Measurements from ENCODE around the gene EVA1B.

EVA1B gene

GRCh38 chr1:36322786-36323635 is 434 bp downstream of the EVA1B start:
- Histone ChIP-seq H3K4me3 (replicated peaks; ENCODE audit: insufficient read depth, low read length) (peak overlapping the region; percentile 52), H3K27ac (replicated peaks) (no peak overlapping the region), H3K27me3 (ENCODE audit: insufficient read depth, poor library complexity, severe bottlenecking) (peaks cover 9% of the 10 kb centered on the region)
- DNase-seq (ENCODE audit: low read depth in 1 of 2, low spot score in 1 of 2) = no peak
- TF ChIP-seq, protein P1, sequence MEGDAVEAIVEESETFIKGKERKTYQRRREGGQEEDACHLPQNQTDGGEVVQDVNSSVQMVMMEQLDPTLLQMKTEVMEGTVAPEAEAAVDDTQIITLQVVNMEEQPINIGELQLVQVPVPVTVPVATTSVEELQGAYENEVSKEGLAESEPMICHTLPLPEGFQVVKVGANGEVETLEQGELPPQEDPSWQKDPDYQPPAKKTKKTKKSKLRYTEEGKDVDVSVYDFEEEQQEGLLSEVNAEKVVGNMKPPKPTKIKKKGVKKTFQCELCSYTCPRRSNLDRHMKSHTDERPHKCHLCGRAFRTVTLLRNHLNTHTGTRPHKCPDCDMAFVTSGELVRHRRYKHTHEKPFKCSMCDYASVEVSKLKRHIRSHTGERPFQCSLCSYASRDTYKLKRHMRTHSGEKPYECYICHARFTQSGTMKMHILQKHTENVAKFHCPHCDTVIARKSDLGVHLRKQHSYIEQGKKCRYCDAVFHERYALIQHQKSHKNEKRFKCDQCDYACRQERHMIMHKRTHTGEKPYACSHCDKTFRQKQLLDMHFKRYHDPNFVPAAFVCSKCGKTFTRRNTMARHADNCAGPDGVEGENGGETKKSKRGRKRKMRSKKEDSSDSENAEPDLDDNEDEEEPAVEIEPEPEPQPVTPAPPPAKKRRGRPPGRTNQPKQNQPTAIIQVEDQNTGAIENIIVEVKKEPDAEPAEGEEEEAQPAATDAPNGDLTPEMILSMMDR (IDR thresholded peaks at IDR 0.05; ENCODE audit: insufficient read depth, low read length) = no peak
- TF ChIP-seq, protein P2, sequence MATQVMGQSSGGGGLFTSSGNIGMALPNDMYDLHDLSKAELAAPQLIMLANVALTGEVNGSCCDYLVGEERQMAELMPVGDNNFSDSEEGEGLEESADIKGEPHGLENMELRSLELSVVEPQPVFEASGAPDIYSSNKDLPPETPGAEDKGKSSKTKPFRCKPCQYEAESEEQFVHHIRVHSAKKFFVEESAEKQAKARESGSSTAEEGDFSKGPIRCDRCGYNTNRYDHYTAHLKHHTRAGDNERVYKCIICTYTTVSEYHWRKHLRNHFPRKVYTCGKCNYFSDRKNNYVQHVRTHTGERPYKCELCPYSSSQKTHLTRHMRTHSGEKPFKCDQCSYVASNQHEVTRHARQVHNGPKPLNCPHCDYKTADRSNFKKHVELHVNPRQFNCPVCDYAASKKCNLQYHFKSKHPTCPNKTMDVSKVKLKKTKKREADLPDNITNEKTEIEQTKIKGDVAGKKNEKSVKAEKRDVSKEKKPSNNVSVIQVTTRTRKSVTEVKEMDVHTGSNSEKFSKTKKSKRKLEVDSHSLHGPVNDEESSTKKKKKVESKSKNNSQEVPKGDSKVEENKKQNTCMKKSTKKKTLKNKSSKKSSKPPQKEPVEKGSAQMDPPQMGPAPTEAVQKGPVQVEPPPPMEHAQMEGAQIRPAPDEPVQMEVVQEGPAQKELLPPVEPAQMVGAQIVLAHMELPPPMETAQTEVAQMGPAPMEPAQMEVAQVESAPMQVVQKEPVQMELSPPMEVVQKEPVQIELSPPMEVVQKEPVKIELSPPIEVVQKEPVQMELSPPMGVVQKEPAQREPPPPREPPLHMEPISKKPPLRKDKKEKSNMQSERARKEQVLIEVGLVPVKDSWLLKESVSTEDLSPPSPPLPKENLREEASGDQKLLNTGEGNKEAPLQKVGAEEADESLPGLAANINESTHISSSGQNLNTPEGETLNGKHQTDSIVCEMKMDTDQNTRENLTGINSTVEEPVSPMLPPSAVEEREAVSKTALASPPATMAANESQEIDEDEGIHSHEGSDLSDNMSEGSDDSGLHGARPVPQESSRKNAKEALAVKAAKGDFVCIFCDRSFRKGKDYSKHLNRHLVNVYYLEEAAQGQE (IDR thresholded peaks at IDR 0.05; ENCODE audit: insufficient replicate concordance, low read depth) = no peak
- TF ChIP-seq GABPA (IDR thresholded peaks at IDR 0.05; ENCODE audit: low read depth) = no peak
- TF ChIP-seq SPI1 (IDR thresholded peaks at IDR 0.05; ENCODE audit: borderline replicate concordance, low read depth) = no peak
- no peak for TF ChIP-seq POLR2AphosphoS5 (IDR thresholded peaks at IDR 0.05; ENCODE audit: low read depth)

DNA sequence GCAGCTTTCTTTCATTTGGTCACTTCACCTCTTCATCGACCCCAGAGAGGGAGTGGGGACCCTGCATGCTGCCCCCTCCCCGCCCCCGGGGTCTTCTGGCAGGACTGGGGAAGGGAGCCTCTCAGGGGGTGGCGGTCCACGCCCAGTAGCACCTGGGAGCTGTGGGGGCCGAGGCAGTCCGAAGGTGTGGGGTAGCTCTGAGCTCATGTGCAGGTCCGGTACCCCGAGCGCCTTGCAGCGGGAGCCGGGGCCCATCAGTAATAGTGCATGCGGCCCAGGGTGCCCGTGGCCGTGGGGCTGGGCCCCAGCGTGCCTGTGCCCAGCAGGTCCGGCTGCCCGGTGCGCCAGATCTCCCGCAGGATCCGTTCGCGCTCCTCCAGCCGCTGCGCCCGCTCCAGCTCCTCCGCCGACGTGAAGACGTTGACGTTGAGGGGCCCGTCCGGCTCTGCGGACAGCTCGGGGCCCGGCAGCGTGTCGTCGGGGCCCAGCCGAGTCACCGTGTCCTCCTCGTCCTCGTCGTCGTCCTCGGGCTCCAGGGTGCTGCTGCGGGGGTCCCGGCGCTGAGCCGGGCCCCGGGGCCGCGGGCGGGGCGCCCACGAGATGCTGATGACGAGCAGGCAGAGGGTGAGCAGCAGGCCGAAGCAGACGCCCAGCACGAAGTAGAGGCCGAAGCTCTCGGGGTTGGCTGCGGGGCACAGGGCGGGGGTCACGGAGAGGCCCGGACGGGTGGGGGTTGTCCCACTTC is 1.2 kb downstream of the EVA1B start:
- no peak for DNase-seq (ENCODE audit: low read depth in 1 of 2, low spot score in 1 of 2)
- H3K4me3 ChIP-seq (replicated peaks; ENCODE audit: insufficient read depth, low read length) = no peak overlapping the region

More for the DNA sequence above, 1.2 kb downstream of the EVA1B start:
- peaks cover 9% of the 10 kb centered on the region for H3K27me3 ChIP-seq (ENCODE audit: insufficient read depth, poor library complexity, severe bottlenecking)
- no peak for TF ChIP-seq POLR2AphosphoS5 (IDR thresholded peaks at IDR 0.05; ENCODE audit: low read depth)
- TF ChIP-seq SPI1 (IDR thresholded peaks at IDR 0.05; ENCODE audit: borderline replicate concordance, low read depth) = no peak
- no peak for TF ChIP-seq GABPA (IDR thresholded peaks at IDR 0.05; ENCODE audit: low read depth)
- TF ChIP-seq, protein P1 (IDR thresholded peaks at IDR 0.05; ENCODE audit: insufficient read depth, low read length) = no peak
- TF ChIP-seq, protein P2 (IDR thresholded peaks at IDR 0.05; ENCODE audit: insufficient replicate concordance, low read depth) = no peak
- H3K27ac ChIP-seq (replicated peaks) = no peak overlapping the region
